ENCODE measurements around the gene BORCS8. TPM values are rescaled to one million over a fixed set of nuclear protein-coding genes. Genes with fewer than 3 reads are reported as not detected.
"Not testable (repeated sequence)": the region's sequence is repeated elsewhere in the genome, so short reads cannot be mapped to it uniquely, and the experiment has no call there.

The BORCS8 gene
- polyA plus RNA-seq, 6 donors from 2014 or later: 26.2 to 31.6 (median 28.2) TPM

- Mint-ChIP-seq H3K9me3 (no peaks in the 10 kb centered on the region), H3K27me3 (no peaks in the 10 kb centered on the region), H3K4me3 (peak overlapping the region; percentile 91 to 99 (median 97)), H3K27ac (peak overlapping the region; percentile 88 to 100 (median 99)), H3K4me1 (peaks cover 39 to 69% (median 46%) of the 10 kb centered on the region in 3 donors), H3K36me3 (no peaks in the 10 kb centered on the region)
- DNase-seq: no peak
- peak in 1 of 2 donors; percentile 8 for ATAC-seq (ENCODE audit: low read depth in 2 of 2)
These were observed 1.0 kb upstream of the BORCS8 start for GRCh38 chr19:19192910-19193423.

- peak overlapping the region; percentile 99 to 100 (median 99) for H3K27ac Mint-ChIP-seq
- no peaks in the 10 kb centered on the region for H3K27me3 Mint-ChIP-seq
These were observed 229 bp downstream of the BORCS8 start for GRCh38 chr19:19191768-19192077.

GRCh38 chr19:19186742-19187141 is 5.2 kb downstream of the BORCS8 start:
- DNase-seq: no peak
- H3K4me1 Mint-ChIP-seq: peaks cover 25 to 50% (median 40%) of the 10 kb centered on the region in 3 donors
- peak overlapping the region in 1 of 6 donors; percentile 36 for H3K27ac Mint-ChIP-seq

More at GRCh38 chr19:19191768-19192077, 229 bp downstream of the BORCS8 start:
- ATAC-seq (ENCODE audit: low read depth in 2 of 2) (no peak), DNase-seq (no peak)
- Mint-ChIP-seq H3K9me3 (peaks cover 0 to 3% (median 0%) of the 10 kb centered on the region in 7 donors), H3K4me1 (peaks cover 42 to 70% (median 50%) of the 10 kb centered on the region in 3 donors), H3K36me3 (peaks cover 1 to 3% of the 10 kb centered on the region in 2 donors), H3K4me3 (peak overlapping the region; percentile 91 to 99 (median 97))

GRCh38 chr19:19185853-19186740 is 5.9 kb downstream of the BORCS8 start:
- H3K4me1 Mint-ChIP-seq: peaks cover 24 to 44% (median 34%) of the 10 kb centered on the region in 3 donors
- peak; percentile 52 to 71 for ATAC-seq (ENCODE audit: low read depth in 2 of 2)
- peaks cover 14 to 19% of the 10 kb centered on the region in 2 donors for H3K36me3 Mint-ChIP-seq
- peak overlapping the region in 3 of 8 donors; percentile 41 to 80 (median 54) for H3K4me3 Mint-ChIP-seq
- peak overlapping the region in 2 of 6 donors; percentile 36 to 80 for H3K27ac Mint-ChIP-seq
- peaks cover 0 to 6% (median 3%) of the 10 kb centered on the region in 7 donors for H3K9me3 Mint-ChIP-seq
- no peak for DNase-seq
- no peaks in the 10 kb centered on the region for H3K27me3 Mint-ChIP-seq

More at GRCh38 chr19:19186742-19187141, 5.2 kb downstream of the BORCS8 start:
- H3K9me3 Mint-ChIP-seq: peaks cover 0 to 6% (median 3%) of the 10 kb centered on the region in 7 donors
- no peak for ATAC-seq (ENCODE audit: low read depth in 2 of 2)
- peak overlapping the region in 4 of 8 donors; percentile 41 to 80 (median 48) for H3K4me3 Mint-ChIP-seq
- H3K36me3 Mint-ChIP-seq: peaks cover 14 to 19% of the 10 kb centered on the region in 2 donors
- H3K27me3 Mint-ChIP-seq: no peaks in the 10 kb centered on the region

GRCh38 chr19:19181488-19181998 is 10.4 kb downstream of the BORCS8 start:
- Mint-ChIP-seq H3K27ac (no peak overlapping the region), H3K9me3 (peaks cover 0 to 6% (median 0%) of the 10 kb centered on the region in 7 donors), H3K4me1 (peaks cover 5 to 10% (median 9%) of the 10 kb centered on the region in 3 donors), H3K4me3 (peak overlapping the region in 1 of 8 donors; percentile 6), H3K36me3 (peaks cover 10 to 22% of the 10 kb centered on the region in 2 donors), H3K27me3 (no peaks in the 10 kb centered on the region)
- ATAC-seq (ENCODE audit: low read depth in 2 of 2): no peak
- DNase-seq: no peak

- Mint-ChIP-seq H3K36me3 (peaks cover 4 to 15% of the 10 kb centered on the region in 2 donors), H3K4me3 (no peak overlapping the region), H3K27ac (peak overlapping the region in 1 of 6 donors; percentile 62), H3K27me3 (no peaks in the 10 kb centered on the region), H3K9me3 (no peaks in the 10 kb centered on the region), H3K4me1 (peaks cover 4 to 5% (median 4%) of the 10 kb centered on the region in 3 donors)
- no peak for ATAC-seq (ENCODE audit: low read depth in 2 of 2)
- DNase-seq: no peak
These were observed 12.2 kb downstream of the BORCS8 start for GRCh38 chr19:19179548-19180441.

- Mint-ChIP-seq H3K9me3 (no peaks in the 10 kb centered on the region), H3K36me3 (peaks cover under 1 to 9% of the 10 kb centered on the region in 2 donors), H3K4me1 (peaks cover 4 to 8% (median 4%) of the 10 kb centered on the region in 3 donors), H3K27me3 (no peaks in the 10 kb centered on the region), H3K4me3 (peak overlapping the region in 1 of 8 donors; percentile 72), H3K27ac (peak overlapping the region in 2 of 6 donors; percentile 52 to 66)
- ATAC-seq (ENCODE audit: low read depth in 2 of 2) (no peak), DNase-seq (no peak)
These were observed 15.0 kb downstream of the BORCS8 start for GRCh38 chr19:19176950-19177349.

- peaks cover 0 to 12% (median 0%) of the 10 kb centered on the region in 3 donors for H3K27me3 Mint-ChIP-seq
- H3K27ac Mint-ChIP-seq: peak overlapping the region in 1 of 6 donors; percentile 49
These were observed 18.7 kb downstream of the BORCS8 start for GRCh38 chr19:19173243-19173642.

GRCh38 chr19:19171821-19172532 is 20.0 kb downstream of the BORCS8 start:
- Mint-ChIP-seq H3K9me3 (no peaks in the 10 kb centered on the region), H3K4me3 (peak overlapping the region in 1 of 8 donors; percentile 40), H3K27ac (no peak overlapping the region), H3K36me3 (no peaks in the 10 kb centered on the region), H3K27me3 (peaks cover 0 to 12% (median 0%) of the 10 kb centered on the region in 3 donors), H3K4me1 (peaks cover 21 to 27% (median 22%) of the 10 kb centered on the region in 3 donors)
- ATAC-seq (ENCODE audit: low read depth in 2 of 2) (no peak), DNase-seq (no peak)

More at GRCh38 chr19:19173243-19173642, 18.7 kb downstream of the BORCS8 start:
- not testable (repeated sequence) for ATAC-seq (ENCODE audit: low read depth in 2 of 2); H3K36me3 Mint-ChIP-seq; H3K9me3 Mint-ChIP-seq; DNase-seq; H3K4me3 Mint-ChIP-seq
- H3K4me1 Mint-ChIP-seq: peaks cover 21 to 27% (median 22%) of the 10 kb centered on the region in 3 donors

GRCh38 chr19:19170873-19171672 is 20.9 kb downstream of the BORCS8 start:
- Mint-ChIP-seq H3K9me3 (no peaks in the 10 kb centered on the region), H3K27ac (peak overlapping the region in 3 of 6 donors; percentile 62 to 86 (median 83)), H3K36me3 (no peaks in the 10 kb centered on the region), H3K4me1 (peaks cover 21 to 27% (median 22%) of the 10 kb centered on the region in 3 donors), H3K27me3 (peaks cover 0 to 12% (median 0%) of the 10 kb centered on the region in 3 donors), H3K4me3 (peak overlapping the region; percentile 21 to 91 (median 77))
- DNase-seq: no peak
- ATAC-seq (ENCODE audit: low read depth in 2 of 2): no peak

- H3K9me3 Mint-ChIP-seq: no peaks in the 10 kb centered on the region
- ATAC-seq (ENCODE audit: low read depth in 2 of 2): peak; percentile 97 to 98
- DNase-seq: peak; percentile 83
- H3K4me3 Mint-ChIP-seq: peak within 1 kb of the TSS; percentile 21 to 91 (median 82)
- H3K4me1 Mint-ChIP-seq: peaks cover 21 to 30% (median 24%) of the 10 kb centered on the region in 3 donors
- peak within 1 kb of the TSS; percentile 58 to 86 (median 80) for H3K27ac Mint-ChIP-seq
- no peaks in the 10 kb centered on the region for H3K36me3 Mint-ChIP-seq
- H3K27me3 Mint-ChIP-seq: peaks cover 0 to 12% (median 0%) of the 10 kb centered on the region in 3 donors
These were observed 21.7 kb downstream of the BORCS8 start, which contains the start of gene MEF2B for GRCh38 chr19:19170053-19170872. Gene MEF2B (minus strand): TSS chr19:19170263. CDS start chr19:19150735, 19,528 bp downstream.
